K562 (cell line): Measurements from ENCODE around the gene SLC7A8.

Experiments used
- TCF7L2 ChIP-seq: fragments of 150-350 bp; IDR thresholded peaks from 2 replicates; pipeline ENCODE4 v1.6.1; 2016; ENCODE audit warnings: low read depth, mild to moderate bottlenecking, low read length, moderate library complexity
- ZNF184 ChIP-seq: sonication (generic); formaldehyde crosslinking; IDR thresholded peaks from 2 replicates; pipeline ENCODE4 v1.5.0; 2020; ENCODE audit warnings: missing genetic modification reagents

GRCh38 chr14:23164250-23164649 lies 19.2 kb downstream of the SLC7A8 start:
- TF ChIP-seq TCF7L2 (no peak), ZNF184 (CRISPR knock-in tag) (no peak)
